GM23338 (cell line): ENCODE measurements around the gene AP2B1. TPM values are rescaled to one million over a fixed set of nuclear protein-coding genes. Genes with fewer than 3 reads are reported as not detected.

Source experiments
- ATAC-seq: fragments of 200-7000 bp; cut with Tn5 transposase; 3 replicates; pipeline ENCODE4 v1.9.1; 2020
- DNase-seq: peaks from one replicate; pipeline ENCODE4 v3.0.0-alpha.2; 2015; ENCODE audit warnings: low spot score
- H2AFZ ChIP-seq: fragments of 200-600 bp; sonication (generic); 2 replicates; pipeline ENCODE4 v1.8.0; 2016; ENCODE audit warnings: antibody characterized with exemption, mild to moderate bottlenecking, moderate library complexity
- H3F3A ChIP-seq: fragments of 200-600 bp; sonication (generic); replicated peaks from 2 replicates; pipeline ENCODE4 v1.8.0; 2017; ENCODE audit warnings: antibody characterized with exemption, mixed run types, low read depth
- H3K27ac ChIP-seq: fragments of 200-600 bp; sonication (generic); 2 replicates; pipeline ENCODE4 v1.6.1; 2016; ENCODE audit warnings: low read depth
- H3K27me3 ChIP-seq: fragments of 200-600 bp; sonication (generic); 2 replicates; pipeline ENCODE4 v1.8.0; 2016; ENCODE audit warnings: mild to moderate bottlenecking, mixed run types, moderate library complexity; ENCODE audit not compliant: insufficient read depth
- H3K36me3 ChIP-seq: fragments of 200-600 bp; sonication (generic); 2 replicates; pipeline ENCODE4 v1.8.0; 2016; ENCODE audit warnings: mild to moderate bottlenecking; ENCODE audit not compliant: insufficient read depth
- H3K4me1 ChIP-seq: fragments of 200-600 bp; sonication (generic); 2 replicates; pipeline ENCODE4 v1.8.0; 2016; ENCODE audit warnings: mild to moderate bottlenecking, moderate library complexity; ENCODE audit not compliant: insufficient read depth
- H3K4me2 ChIP-seq: fragments of 200-600 bp; sonication (generic); 2 replicates; pipeline ENCODE4 v1.7.1; 2017; ENCODE audit warnings: mixed run types
- H3K4me3 ChIP-seq: fragments of 200-600 bp; sonication (generic); 2 replicates; pipeline ENCODE4 v1.6.1; 2016; ENCODE audit warnings: mixed run types
- H3K79me2 ChIP-seq: fragments of 200-600 bp; sonication (generic); replicated peaks from 2 replicates; pipeline ENCODE4 v1.8.0; 2017; ENCODE audit warnings: mild to moderate bottlenecking; ENCODE audit not compliant: insufficient read depth
- H3K9me2 ChIP-seq: fragments of 200-600 bp; sonication (generic); 2 replicates; pipeline ENCODE4 v1.8.0; 2017; ENCODE audit not compliant: insufficient read depth
- H4K20me1 ChIP-seq: fragments of 200-600 bp; sonication (generic); replicated peaks from 2 replicates; pipeline ENCODE4 v1.8.0; 2017; ENCODE audit warnings: mild to moderate bottlenecking; ENCODE audit not compliant: insufficient read depth
- H3K27ac Mint-ChIP-seq: 2 replicates; pipeline ENCODE4 v1.8.0; 2020; ENCODE audit warnings: inconsistent platforms, mild to moderate bottlenecking, moderate library complexity, mixed read lengths
- H3K27me3 Mint-ChIP-seq: 3 replicates; pipeline ENCODE4 v1.8.0; 2022; ENCODE audit warnings: low read depth, mild to moderate bottlenecking, moderate library complexity, mixed read lengths, inconsistent platforms; ENCODE audit not compliant: insufficient read depth, poor library complexity
- H3K36me3 Mint-ChIP-seq: 3 replicates; pipeline ENCODE4 v1.8.0; 2021; ENCODE audit warnings: low read depth, mild to moderate bottlenecking, inconsistent platforms, moderate library complexity, mixed read lengths
- H3K4me1 Mint-ChIP-seq: 3 replicates; pipeline ENCODE4 v1.8.0; 2020; ENCODE audit warnings: mild to moderate bottlenecking, inconsistent platforms, mixed read lengths
- H3K4me3 Mint-ChIP-seq: 3 replicates; pipeline ENCODE4 v1.8.0; 2021; ENCODE audit warnings: moderate library complexity, mild to moderate bottlenecking, inconsistent platforms, mixed read lengths
- H3K9me3 Mint-ChIP-seq: 3 replicates; pipeline ENCODE4 v1.8.0; 2020; ENCODE audit warnings: moderate library complexity, mild to moderate bottlenecking, inconsistent platforms, mixed read lengths
- CREB1 ChIP-seq: fragments of 250-450 bp; sonication (Bioruptor Pico); IDR thresholded peaks from 2 replicates; pipeline ENCODE4 v1.5.0; 2020; ENCODE audit warnings: low read depth, mild to moderate bottlenecking, moderate library complexity
- CTCF ChIP-seq, 2 experiments: fragments of 200-600 bp in 1 of 2; sonication (generic) in 1 of 2; conservative IDR thresholded peaks; 2 replicates each; pipeline versions ENCODE4 v1.5.1 to v1.6.1; 2016 to 2017; ENCODE audit warnings: antibody characterized with exemption in 2 of 2, low read depth in 2 of 2, mild to moderate bottlenecking in 2 of 2, moderate library complexity in 1 of 2
- ETS1 ChIP-seq: IDR thresholded peaks from 2 replicates; pipeline ENCODE4 v1.6.1; 2016; ENCODE audit warnings: antibody characterized with exemption
- EZH2 ChIP-seq: fragments of 200-600 bp; sonication (generic); IDR thresholded peaks from one replicate; pipeline ENCODE4 v1.8.0; 2017; ENCODE audit warnings: antibody characterized with exemption, mild to moderate bottlenecking, low read depth; ENCODE audit not compliant: unreplicated experiment
- EZH2phosphoT487 ChIP-seq: fragments of 200-600 bp; sonication (generic); IDR thresholded peaks from one replicate; pipeline ENCODE4 v1.8.1; 2018; ENCODE audit warnings: antibody characterized with exemption; ENCODE audit not compliant: unreplicated experiment
- JUNB ChIP-seq: IDR thresholded peaks from one replicate; pipeline ENCODE4 v1.6.1; 2016; ENCODE audit warnings: antibody characterized with exemption; ENCODE audit not compliant: unreplicated experiment
- NANOG ChIP-seq: IDR thresholded peaks from 2 replicates; pipeline ENCODE4 v1.6.1; 2016; ENCODE audit warnings: antibody characterized with exemption, borderline replicate concordance
- POLR2AphosphoS5 ChIP-seq: IDR thresholded peaks from 2 replicates; pipeline ENCODE4 v1.6.1; 2016; ENCODE audit warnings: antibody characterized with exemption, low read depth
- REST ChIP-seq: IDR thresholded peaks from one replicate; pipeline ENCODE4 v1.6.1; 2018; ENCODE audit warnings: antibody characterized with exemption; ENCODE audit not compliant: unreplicated experiment
- STAT1 ChIP-seq: IDR thresholded peaks from one replicate; pipeline ENCODE4 v1.6.1; 2016; ENCODE audit warnings: antibody characterized with exemption; ENCODE audit not compliant: unreplicated experiment
- ZNF114 ChIP-seq: fragments of 250-450 bp; sonication (Bioruptor Pico); IDR thresholded peaks from 2 replicates; pipeline ENCODE4 v1.5.0; 2020; ENCODE audit warnings: mild to moderate bottlenecking, moderate library complexity
- ZNF331 ChIP-seq: fragments of 250-450 bp; sonication (Bioruptor Pico); IDR thresholded peaks from 2 replicates; pipeline ENCODE4 v1.5.0; 2020; ENCODE audit warnings: low read depth, mild to moderate bottlenecking, moderate library complexity
- ZNF462 ChIP-seq: fragments of 250-450 bp; sonication (Bioruptor Pico); IDR thresholded peaks from 2 replicates; pipeline ENCODE4 v1.5.0; 2020; ENCODE audit warnings: mild to moderate bottlenecking, moderate library complexity
- polyA plus RNA-seq: library from polyadenylated mRNA; unstranded; fragments of >200 nt; fragmentation: Nextera tagmentation; extraction: Ambion mirVana; gene quantifications from 2 replicates; pipeline ENCODE4 v1.2.1, GENCODE V29; 2016
- total RNA-seq: library from RNA; depleted of rRNA; stranded (reverse); fragments of >200 nt; shearing (Covaris generic); gene quantifications from 2 replicates; pipeline ENCODE4 v1.2.3, GENCODE V29; 2014

The AP2B1 gene
- total and polyA plus RNA-seq, 2 experiments from 2014 or later, result 89.7 to 144 TPM

GRCh38 chr17:35666967-35667532 is 79.9 kb downstream of the AP2B1 start:
- DNase-seq, result no peak
- peaks cover 20% of the 10 kb centered on the region for H3K4me1 ChIP-seq
- Mint-ChIP-seq H3K27ac (no peak overlapping the region), H3K27me3 (no peaks in the 10 kb centered on the region), H3K4me3 (no peak overlapping the region), H3K36me3 (peaks cover 19% of the 10 kb centered on the region), H3K4me1 (peaks cover 5% of the 10 kb centered on the region), H3K9me3 (no peaks in the 10 kb centered on the region)
- no peaks in the 10 kb centered on the region for H3K79me2 ChIP-seq
- no peaks in the 10 kb centered on the region for H3F3A ChIP-seq
- H3K27ac ChIP-seq, result no peak overlapping the region
- H3K27me3 ChIP-seq, result no peaks in the 10 kb centered on the region
- H3K4me3 ChIP-seq, result no peak overlapping the region
- no peaks in the 10 kb centered on the region for H3K9me2 ChIP-seq
- H3K4me2 ChIP-seq, result no peak overlapping the region
- H3K36me3 ChIP-seq, result peaks cover 10% of the 10 kb centered on the region; the same call in 1 of the 2 replicates
- H2AFZ ChIP-seq, result no peak overlapping the region
- TF ChIP-seq CTCF (conservative IDR thresholded peaks at IDR 0.05; ENCODE audit: low read depth in 2 of 2) (no peak), STAT1 (no peak), POLR2AphosphoS5 (no peak), NANOG (no peak), ZNF462 (CRISPR knock-in tag) (no peak), EZH2 (no peak), REST (no peak), ZNF331 (CRISPR knock-in tag) (no peak), CREB1 (CRISPR knock-in tag) (no peak), ZNF114 (CRISPR knock-in tag) (no peak), ETS1 (no peak), JUNB (no peak), EZH2phosphoT487 (no peak)
- H4K20me1 ChIP-seq, result no peaks in the 10 kb centered on the region
- ATAC-seq, result no peak
